H9 (cell line): ENCODE results near the gene RIC8A. TPM values are rescaled to one million over a fixed set of nuclear protein-coding genes. Genes with fewer than 3 reads are reported as not detected.

ENCODE experiments used
- DNase-seq: peaks from one replicate; pipeline ENCODE4 v3.0.0-alpha.2; 2017
- H2AFZ ChIP-seq: one replicate; pipeline ENCODE4 v1.6.1; 2013; ENCODE audit warnings: mild to moderate bottlenecking, low read length, control low read depth, moderate library complexity
- H2AK5ac ChIP-seq: 2 replicates; pipeline ENCODE4 v1.6.1; 2013; ENCODE audit warnings: low read length, control low read depth, mixed read lengths; ENCODE audit not compliant: insufficient read length
- H2BK120ac ChIP-seq: one replicate; pipeline ENCODE4 v1.6.1; 2013; ENCODE audit warnings: low read depth, mild to moderate bottlenecking, low read length, control low read depth, inconsistent platforms; ENCODE audit not compliant: poor library complexity, severe bottlenecking
- H2BK12ac ChIP-seq: 2 replicates; pipeline ENCODE4 v1.6.1; 2013; ENCODE audit warnings: low read length, control low read depth, mixed read lengths, low read depth; ENCODE audit not compliant: insufficient read length
- H2BK15ac ChIP-seq: 2 replicates; pipeline ENCODE4 v1.6.1; 2013; ENCODE audit warnings: low read depth, low read length, control low read depth
- H2BK20ac ChIP-seq: one replicate; pipeline ENCODE4 v1.6.1; 2013; ENCODE audit warnings: low read depth, mild to moderate bottlenecking, low read length, control low read depth, inconsistent platforms; ENCODE audit not compliant: poor library complexity, severe bottlenecking
- H2BK5ac ChIP-seq: 2 replicates; pipeline ENCODE4 v1.6.1; 2013; ENCODE audit warnings: low read length, control low read depth, mixed read lengths; ENCODE audit not compliant: insufficient read length
- H3K14ac ChIP-seq: 2 replicates; pipeline ENCODE4 v1.6.1; 2013; ENCODE audit warnings: low read length, control low read depth; ENCODE audit not compliant: insufficient read depth
- H3K18ac ChIP-seq: 2 replicates; pipeline ENCODE4 v1.6.1; 2013; ENCODE audit warnings: low read depth, mild to moderate bottlenecking, mixed read lengths, low read length, control low read depth; ENCODE audit not compliant: insufficient read length
- H3K23ac ChIP-seq: 2 replicates; pipeline ENCODE4 v1.6.1; 2013; ENCODE audit warnings: low read length, control low read depth, mixed read lengths, low read depth; ENCODE audit not compliant: insufficient read length
- H3K23me2 ChIP-seq: 2 replicates; pipeline ENCODE4 v1.6.1; 2013; ENCODE audit warnings: low read depth, mild to moderate bottlenecking, mixed read lengths, low read length, control low read depth; ENCODE audit not compliant: insufficient read length, poor library complexity, severe bottlenecking
- H3K27ac ChIP-seq: 2 replicates; pipeline ENCODE4 v1.5.1; 2013; ENCODE audit warnings: low read length, control low read depth, mixed read lengths, low read depth; ENCODE audit not compliant: insufficient read length
- H3K27me3 ChIP-seq: 2 replicates; pipeline ENCODE4 v1.6.1; 2013; ENCODE audit warnings: low read length, control low read depth, inconsistent platforms; ENCODE audit not compliant: insufficient read depth
- H3K4ac ChIP-seq: 2 replicates; pipeline ENCODE4 v1.6.1; 2013; ENCODE audit warnings: low read depth, mild to moderate bottlenecking, control low read depth, inconsistent platforms, low read length, moderate library complexity
- H3K4me1 ChIP-seq: 2 replicates; pipeline ENCODE4 v1.6.1; 2013; ENCODE audit warnings: low read length, control low read depth, inconsistent platforms; ENCODE audit not compliant: insufficient read depth
- H3K4me2 ChIP-seq: 2 replicates; pipeline ENCODE4 v1.6.1; 2013; ENCODE audit warnings: low read length, control low read depth, mixed read lengths; ENCODE audit not compliant: insufficient read length, insufficient read depth
- H3K56ac ChIP-seq: 2 replicates; pipeline ENCODE4 v1.6.1; 2013; ENCODE audit warnings: low read depth, mild to moderate bottlenecking, mixed read lengths, low read length, control low read depth; ENCODE audit not compliant: insufficient read length
- H3K79me1 ChIP-seq: 2 replicates; pipeline ENCODE4 v1.6.1; 2013; ENCODE audit warnings: low read depth, mild to moderate bottlenecking, moderate library complexity, low read length, control low read depth, inconsistent platforms; ENCODE audit not compliant: insufficient read depth, poor library complexity, severe bottlenecking
- H3K79me2 ChIP-seq: 2 replicates; pipeline ENCODE4 v1.6.1; 2013; ENCODE audit warnings: low read length, control low read depth, inconsistent platforms; ENCODE audit not compliant: insufficient read depth
- H3K9ac ChIP-seq: 2 replicates; pipeline ENCODE4 v1.6.1; 2013; ENCODE audit warnings: low read length, control low read depth, mixed read lengths; ENCODE audit not compliant: insufficient read length; ENCODE audit errors: extremely low read depth
- H3K9me3 ChIP-seq: one replicate; pipeline ENCODE4 v1.6.1; 2013; ENCODE audit warnings: low read depth, low read length, inconsistent platforms; ENCODE audit not compliant: control insufficient read depth
- H3T11ph ChIP-seq: one replicate; pipeline ENCODE4 v1.6.1; 2013; ENCODE audit warnings: mild to moderate bottlenecking, low read length, control low read depth, inconsistent platforms
- H4K20me1 ChIP-seq: one replicate; pipeline ENCODE4 v1.6.1; 2013; ENCODE audit not compliant: control insufficient read depth, insufficient read length, insufficient read depth
- H4K5ac ChIP-seq: 2 replicates; pipeline ENCODE4 v1.6.1; 2013; ENCODE audit warnings: low read depth, mild to moderate bottlenecking, mixed read lengths, low read length, control low read depth; ENCODE audit not compliant: insufficient read length
- H4K8ac ChIP-seq: replicated peaks from 2 replicates; pipeline ENCODE4 v1.6.1; 2013; ENCODE audit warnings: low read length, control low read depth, mixed read lengths, low read depth; ENCODE audit not compliant: insufficient read length
- H4K91ac ChIP-seq: 2 replicates; pipeline ENCODE4 v1.6.1; 2013; ENCODE audit warnings: low read depth, mild to moderate bottlenecking, moderate library complexity, mixed read lengths, low read length, control low read depth; ENCODE audit not compliant: insufficient read length
- H3K27ac Mint-ChIP-seq, 3 experiments: 2 replicates in 2 of 3; 3 replicates in 1 of 3; pipeline ENCODE4 v1.8.0; 2020 to 2021; ENCODE audit warnings: mixed read lengths in 3 of 3, mild to moderate bottlenecking in 1 of 3, moderate library complexity in 1 of 3
- H3K27me3 Mint-ChIP-seq: 2 replicates; pipeline ENCODE4 v1.8.0; 2021; ENCODE audit warnings: low read depth, mild to moderate bottlenecking, moderate library complexity, mixed read lengths
- H3K36me3 Mint-ChIP-seq, 3 experiments: 2 replicates in 2 of 3; 3 replicates in 1 of 3; pipeline ENCODE4 v1.8.0; 2020 to 2021; ENCODE audit warnings: low read depth in 3 of 3, mixed read lengths in 3 of 3; ENCODE audit not compliant: insufficient read depth in 1 of 3
- H3K4me1 Mint-ChIP-seq, 2 experiments: 2 replicates each; pipeline ENCODE4 v1.8.0; 2020; ENCODE audit warnings: mixed read lengths in 2 of 2
- H3K4me3 Mint-ChIP-seq, 2 experiments: 2 replicates in 1 of 2; 3 replicates in 1 of 2; pipeline ENCODE4 v1.8.0; 2020 to 2021; ENCODE audit warnings: mild to moderate bottlenecking in 2 of 2, mixed read lengths in 2 of 2, moderate library complexity in 1 of 2
- H3K9me3 Mint-ChIP-seq, 2 experiments: 2 replicates in 1 of 2; 3 replicates in 1 of 2; pipeline ENCODE4 v1.8.0; 2020; ENCODE audit warnings: mild to moderate bottlenecking in 2 of 2, mixed read lengths in 2 of 2, moderate library complexity in 1 of 2
- CTCF ChIP-seq: fragments of 200-600 bp; sonication (generic); conservative IDR thresholded peaks from 3 replicates; pipeline ENCODE4 v1.8.0; 2021; ENCODE audit warnings: antibody characterized with exemption, mild to moderate bottlenecking
- WGBS: extraction: QIAGEN DNeasy Blood & Tissue Kit; methylation state at CpG from one replicate; pipeline ENCODE4 v1.1.7; 2013; ENCODE audit warnings: missing lambda C conversion rate, low lambda C conversion rate, mixed read lengths; ENCODE audit not compliant: insufficient read length; ENCODE audit errors: extremely low coverage; 5-methylcytosine and 5-hydroxymethylcytosine counted together
- total RNA-seq: library from RNA; stranded (reverse); gene quantifications from 2 replicates; pipeline ENCODE4 v1.2.1, GENCODE V29; 2021

The RIC8A gene
- total RNA-seq, 1 experiment from 2014 or later = 94.9 TPM

- H3K27me3 ChIP-seq = no peaks in the 10 kb centered on the region
- H3K27ac Mint-ChIP-seq = peak overlapping the region in 2 of 3 experiments; percentile 5 to 71; a peak in 4 of 7 replicates
- H3K18ac ChIP-seq = no peak overlapping the region
- no peak overlapping the region for H3K4me3 Mint-ChIP-seq
- no peak overlapping the region for H2BK120ac ChIP-seq
- H3K4ac ChIP-seq = no peak overlapping the region
- H4K5ac ChIP-seq = no peak overlapping the region
- H4K20me1 ChIP-seq = no peaks in the 10 kb centered on the region
- no peak overlapping the region for H2BK12ac ChIP-seq
- no peak overlapping the region for H3K27ac ChIP-seq
- H3K9me3 ChIP-seq = no peaks in the 10 kb centered on the region
- H3K23ac ChIP-seq = no peak overlapping the region
- no peak for TF ChIP-seq CTCF
- H4K91ac ChIP-seq = no peak overlapping the region
- no peak for DNase-seq
- H2BK20ac ChIP-seq = no peak overlapping the region
- H2AFZ ChIP-seq = no peak overlapping the region
- no peak overlapping the region for H2BK15ac ChIP-seq
- no peaks in the 10 kb centered on the region for H3K23me2 ChIP-seq
- no peak overlapping the region for H3K4me2 ChIP-seq
- peaks cover 0 to 12% (median 5%) of the 10 kb centered on the region in 3 experiments; a peak in 3 of 7 replicates for H3K36me3 Mint-ChIP-seq
- H3K56ac ChIP-seq = no peak overlapping the region
- peaks cover 1% of the 10 kb centered on the region; the same call in 1 of the 2 replicates for H3K27me3 Mint-ChIP-seq
- H3K79me1 ChIP-seq = no peaks in the 10 kb centered on the region
- H3K79me2 ChIP-seq = no peaks in the 10 kb centered on the region
- no peaks in the 10 kb centered on the region for H3K9me3 Mint-ChIP-seq
- no CpG with 5 or more reads among the region's 16 CpGs for WGBS
- H4K8ac ChIP-seq = no peak overlapping the region
- no peaks in the 10 kb centered on the region for H3K4me1 Mint-ChIP-seq
- H3K4me1 ChIP-seq = no peaks in the 10 kb centered on the region
- no peak overlapping the region for H2AK5ac ChIP-seq
- H3K9ac ChIP-seq = no peak overlapping the region
- H2BK5ac ChIP-seq = no peak overlapping the region
- H3K14ac ChIP-seq = no peak overlapping the region
- H3T11ph ChIP-seq = no peak overlapping the region
These were observed 15.7 kb downstream of the RIC8A start for GRCh38 chr11:223026-223789.
